CD4-positive, CD25-positive, alpha-beta regulatory T cell (primary cell): Measurements from ENCODE around the gene SPC25. TPM values are rescaled to one million over a fixed set of nuclear protein-coding genes. Genes with fewer than 3 reads are reported as not detected.
"Not testable (repeated sequence)": the region's sequence is repeated elsewhere in the genome, so short reads cannot be mapped to it uniquely, and the experiment has no call there.

Experiments
- ATAC-seq, 2 donors: fragments of 150-1000 bp; cut with Tn5 transposase; one replicate each; pipeline ENCODE4 v1.10.0; 2021; ENCODE audit warnings: low read depth in 2 of 2, moderate number of reproducible peaks in 2 of 2, moderate library complexity in 1 of 2
- DNase-seq, 3 donors: peaks; one replicate each; pipeline versions ENCODE4 v3.0.0 to v3.0.0-alpha.2; 2012 to 2022; ENCODE audit warnings: mixed read lengths in 1 of 3
- H3K27ac ChIP-seq: one replicate; pipeline ENCODE4 v1.7.0; 2013; ENCODE audit warnings: mild to moderate bottlenecking, low read length; ENCODE audit not compliant: insufficient read depth, poor library complexity, severe bottlenecking
- H3K27me3 ChIP-seq: one replicate; pipeline ENCODE4 v1.7.0; 2013; ENCODE audit warnings: low read length; ENCODE audit not compliant: control insufficient read depth, insufficient read depth
- H3K36me3 ChIP-seq: one replicate; pipeline ENCODE4 v1.7.0; 2013; ENCODE audit warnings: mild to moderate bottlenecking, low read length, moderate library complexity; ENCODE audit not compliant: control insufficient read depth, insufficient read depth
- H3K4me1 ChIP-seq: 2 replicates; pipeline ENCODE4 v1.7.0; 2013; ENCODE audit warnings: mild to moderate bottlenecking, low read length; ENCODE audit not compliant: insufficient read depth, control insufficient read depth, poor library complexity, severe bottlenecking
- H3K4me3 ChIP-seq: one replicate; pipeline ENCODE4 v1.7.0; 2013; ENCODE audit warnings: low read depth, mild to moderate bottlenecking, low read length, moderate library complexity
- H3K9me3 ChIP-seq, 2 experiments: 1 replicate in 1 of 2; 2 replicates in 1 of 2; pipeline ENCODE4 v1.7.0; 2013; ENCODE audit warnings: low read length in 2 of 2, mild to moderate bottlenecking in 1 of 2, moderate library complexity in 1 of 2; ENCODE audit not compliant: control insufficient read depth in 2 of 2
- H3K27ac Mint-ChIP-seq, 3 donors: one replicate each; pipeline ENCODE4 v1.8.0; 2020 to 2022; ENCODE audit warnings: mild to moderate bottlenecking in 3 of 3, mixed read lengths in 3 of 3, moderate library complexity in 2 of 3
- H3K27me3 Mint-ChIP-seq: one replicate; pipeline ENCODE4 v1.8.0; 2022; ENCODE audit warnings: mild to moderate bottlenecking, mixed read lengths
- H3K36me3 Mint-ChIP-seq: one replicate; pipeline ENCODE4 v1.8.0; 2020; ENCODE audit warnings: mixed read lengths
- H3K4me1 Mint-ChIP-seq, 4 donors: one replicate each; pipeline ENCODE4 v1.8.0; 2020 to 2022; ENCODE audit warnings: mixed read lengths in 4 of 4, mild to moderate bottlenecking in 1 of 4
- H3K4me3 Mint-ChIP-seq, 4 donors: one replicate each; pipeline ENCODE4 v1.8.0; 2020 to 2022; ENCODE audit warnings: mild to moderate bottlenecking in 4 of 4, mixed read lengths in 4 of 4, moderate library complexity in 3 of 4
- H3K9me3 Mint-ChIP-seq, 7 donors: one replicate each; pipeline ENCODE4 v1.8.0; 2020 to 2022; ENCODE audit warnings: mixed read lengths in 7 of 7, mild to moderate bottlenecking in 3 of 7, moderate library complexity in 2 of 7
- polyA plus RNA-seq, 4 donors: library from polyadenylated mRNA; unstranded; fragments of 300-500 nt; fragmentation: Illumina TruSeq; gene quantifications; one replicate each; pipeline ENCODE4 v1.2.3, GENCODE V29; 2021
- total RNA-seq: library from RNA; stranded (reverse); gene quantifications from one replicate; pipeline ENCODE4 v1.2.3, GENCODE V29; 2022

The SPC25 gene
- total and polyA plus RNA-seq, 5 donors from 2014 or later = 0.24 to 1.2 (median 0.51) TPM

DNA sequence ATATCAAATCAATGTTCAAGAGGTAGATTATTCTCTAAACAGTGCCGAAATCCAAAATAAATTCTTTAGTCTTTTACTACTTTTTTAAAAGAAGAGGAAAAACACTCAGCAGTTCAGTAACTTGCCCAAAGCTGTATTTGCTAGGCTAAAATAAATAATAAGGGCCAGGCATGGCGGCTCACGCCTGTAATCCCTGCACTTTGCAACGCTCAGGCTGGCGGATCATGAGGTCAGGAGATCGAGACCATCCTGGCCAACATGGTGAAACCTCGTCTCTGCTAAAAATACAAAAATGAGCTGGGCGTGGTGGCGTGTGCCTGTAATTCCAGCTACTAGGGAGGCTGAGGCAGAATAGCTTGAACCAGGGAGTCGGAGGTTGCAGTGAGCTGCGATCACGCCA, 8.1 kb downstream of the SPC25 start:
- not testable (repeated sequence) for H3K9me3 ChIP-seq, H3K4me3 Mint-ChIP-seq, H3K4me1 ChIP-seq, H3K27me3 ChIP-seq, DNase-seq, H3K36me3 Mint-ChIP-seq, H3K27ac ChIP-seq, H3K36me3 ChIP-seq, ATAC-seq, H3K27me3 Mint-ChIP-seq, H3K27ac Mint-ChIP-seq, H3K4me3 ChIP-seq, H3K9me3 Mint-ChIP-seq
- peaks cover 2 to 20% (median 5%) of the 10 kb centered on the region in 4 donors for H3K4me1 Mint-ChIP-seq

DNA sequence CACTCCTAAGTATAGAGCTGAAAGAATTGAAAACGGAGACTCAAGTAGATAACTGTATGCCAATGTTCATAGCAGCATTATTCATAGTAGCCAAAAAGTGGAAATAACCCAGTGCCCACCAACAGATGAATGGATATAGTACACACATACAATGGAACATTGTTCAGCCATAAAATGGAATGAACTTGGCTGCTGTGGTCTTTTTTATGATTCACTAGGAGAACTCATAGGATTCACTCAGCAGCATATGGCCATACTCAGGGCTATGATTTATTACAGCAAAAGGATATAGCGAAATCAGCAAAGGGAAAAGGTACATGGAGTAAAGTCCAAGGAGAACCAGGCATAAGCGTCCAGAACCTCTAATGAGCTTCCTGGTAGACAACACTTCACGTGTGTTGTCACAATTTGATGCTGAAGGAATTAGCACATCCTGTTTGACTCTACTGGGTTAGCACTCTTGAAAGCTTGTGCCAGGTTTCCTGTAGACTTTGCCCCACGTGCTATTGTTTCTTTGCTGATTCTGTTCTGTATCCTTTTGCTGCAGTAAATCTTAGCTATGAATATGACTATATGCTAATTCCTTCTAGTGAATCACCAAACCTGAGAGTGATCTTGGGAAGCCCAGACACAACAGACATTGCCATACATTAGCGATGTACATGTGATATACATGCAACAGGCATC, 15.7 kb downstream of the SPC25 start:
- no peaks in the 10 kb centered on the region for H3K27me3 ChIP-seq
- Mint-ChIP-seq H3K27ac (no peak overlapping the region), H3K9me3 (no peaks in the 10 kb centered on the region), H3K36me3 (no peaks in the 10 kb centered on the region), H3K4me1 (peaks cover 3 to 28% (median 12%) of the 10 kb centered on the region in 4 donors), H3K4me3 (no peak overlapping the region), H3K27me3 (no peaks in the 10 kb centered on the region)
- no peaks in the 10 kb centered on the region for H3K4me1 ChIP-seq
- H3K9me3 ChIP-seq = no peaks in the 10 kb centered on the region
- H3K27ac ChIP-seq = no peak overlapping the region
- no peaks in the 10 kb centered on the region for H3K36me3 ChIP-seq
- no peak for DNase-seq
- no peak for ATAC-seq
- H3K4me3 ChIP-seq = no peak overlapping the region

DNA sequence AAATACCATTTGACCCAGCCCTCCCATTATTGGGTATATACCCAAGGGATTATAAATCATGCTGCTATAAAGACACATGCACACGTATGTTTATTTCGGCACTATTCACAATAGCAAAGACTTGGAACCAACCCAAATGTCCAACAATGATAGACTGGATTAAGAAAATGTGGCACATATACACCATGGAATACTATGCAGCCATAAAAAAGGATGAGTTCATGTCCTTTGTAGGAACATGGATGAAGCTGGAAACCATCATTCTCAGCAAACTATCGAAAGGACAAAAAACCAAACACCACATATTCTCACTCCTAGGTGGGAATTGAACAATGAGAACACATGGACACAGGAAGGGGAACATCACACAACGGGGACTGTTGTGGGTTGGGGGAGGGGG, 19.4 kb downstream of the SPC25 start:
- H3K27ac ChIP-seq, ATAC-seq, H3K4me3 ChIP-seq, H3K4me1 ChIP-seq, DNase-seq, H3K9me3 Mint-ChIP-seq, H3K27me3 Mint-ChIP-seq, H3K27ac Mint-ChIP-seq, H3K27me3 ChIP-seq, H3K36me3 ChIP-seq, H3K36me3 Mint-ChIP-seq, H3K9me3 ChIP-seq: not testable (repeated sequence)
- peak overlapping the region in 1 of 4 donors; percentile 2 for H3K4me3 Mint-ChIP-seq
- H3K4me1 Mint-ChIP-seq = peaks cover 0 to 14% (median 6%) of the 10 kb centered on the region in 4 donors

DNA sequence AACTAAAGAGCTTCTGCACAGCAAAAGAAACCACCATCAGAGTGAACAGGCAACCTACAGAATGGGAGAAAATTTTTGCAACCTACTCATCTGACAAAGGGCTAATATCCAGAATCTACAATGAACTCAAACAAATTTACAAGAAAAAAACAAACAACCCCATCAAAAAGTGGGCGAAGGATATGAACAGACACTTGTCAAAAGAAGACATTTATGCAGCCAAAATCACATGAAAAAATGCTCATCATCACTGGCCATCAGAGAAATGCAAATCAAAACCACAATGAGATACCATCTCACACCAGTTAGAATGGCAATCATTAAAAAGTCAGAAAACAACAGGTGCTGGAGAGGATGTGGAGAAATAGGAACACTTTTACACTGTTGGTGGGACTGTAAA, 19.9 kb downstream of the SPC25 start:
- not testable (repeated sequence) for H3K9me3 Mint-ChIP-seq, H3K4me3 Mint-ChIP-seq, H3K36me3 ChIP-seq, H3K36me3 Mint-ChIP-seq, H3K27me3 Mint-ChIP-seq, H3K27ac ChIP-seq, H3K9me3 ChIP-seq, H3K27ac Mint-ChIP-seq, ATAC-seq, H3K4me1 ChIP-seq, DNase-seq, H3K27me3 ChIP-seq, H3K4me3 ChIP-seq
- peaks cover 0 to 14% (median 6%) of the 10 kb centered on the region in 4 donors for H3K4me1 Mint-ChIP-seq

DNA sequence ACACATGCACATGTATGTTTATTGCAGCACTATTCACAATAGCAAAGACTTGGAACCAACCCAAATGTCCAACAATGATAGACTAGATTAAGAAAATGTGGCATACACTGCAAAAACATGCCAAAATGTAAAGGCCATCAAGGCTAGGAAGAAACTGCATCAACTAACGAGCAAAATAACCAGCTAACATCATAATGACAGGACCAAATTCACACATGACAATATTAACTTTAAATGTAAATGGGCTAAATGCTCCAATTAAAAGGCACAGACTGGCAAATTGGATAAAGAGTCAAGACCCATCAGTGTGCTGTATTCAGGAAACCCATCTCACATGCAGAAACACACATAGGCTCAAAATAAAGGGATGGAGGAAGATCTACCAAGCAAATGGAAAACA, 23.1 kb downstream of the SPC25 start:
- H3K27ac ChIP-seq, H3K4me3 ChIP-seq, H3K36me3 Mint-ChIP-seq, DNase-seq, H3K4me1 ChIP-seq, H3K27me3 ChIP-seq, H3K4me3 Mint-ChIP-seq, H3K36me3 ChIP-seq, H3K9me3 ChIP-seq, H3K27ac Mint-ChIP-seq, H3K9me3 Mint-ChIP-seq, H3K27me3 Mint-ChIP-seq, ATAC-seq: not testable (repeated sequence)
- H3K4me1 Mint-ChIP-seq = peaks cover 0 to 11% (median 0%) of the 10 kb centered on the region in 4 donors

DNA sequence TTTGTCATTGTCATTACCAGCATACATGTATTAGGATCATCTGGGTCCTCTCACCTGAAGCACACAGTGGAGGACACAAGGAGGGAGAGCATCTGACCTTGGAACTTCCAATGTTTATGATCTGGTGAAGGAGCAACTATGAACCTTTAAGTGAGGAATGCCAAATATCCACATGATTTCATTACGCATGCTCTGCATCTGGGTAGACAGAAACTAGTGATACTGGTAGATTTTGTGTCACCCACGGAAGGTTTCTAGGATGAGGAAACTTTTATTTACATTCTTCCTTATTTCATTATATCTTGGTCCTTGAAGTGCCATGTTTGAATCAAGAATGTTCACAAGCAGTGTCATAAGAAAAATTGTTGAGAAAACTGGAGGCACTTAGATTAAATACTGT, 32.1 kb downstream of the SPC25 start:
- Histone ChIP-seq H3K4me3 (no peak overlapping the region), H3K4me1 (no peaks in the 10 kb centered on the region), H3K9me3 (no peaks in the 10 kb centered on the region), H3K36me3 (no peaks in the 10 kb centered on the region), H3K27me3 (no peaks in the 10 kb centered on the region), H3K27ac (no peak overlapping the region)
- peaks cover 0 to 4% (median 0%) of the 10 kb centered on the region in 4 donors for H3K4me1 Mint-ChIP-seq
- peaks cover 0 to 1% (median 0%) of the 10 kb centered on the region in 7 donors for H3K9me3 Mint-ChIP-seq
- no peaks in the 10 kb centered on the region for H3K36me3 Mint-ChIP-seq
- no peak overlapping the region for H3K27ac Mint-ChIP-seq
- H3K4me3 Mint-ChIP-seq = no peak overlapping the region
- no peak for DNase-seq
- no peaks in the 10 kb centered on the region for H3K27me3 Mint-ChIP-seq
- no peak for ATAC-seq

DNA sequence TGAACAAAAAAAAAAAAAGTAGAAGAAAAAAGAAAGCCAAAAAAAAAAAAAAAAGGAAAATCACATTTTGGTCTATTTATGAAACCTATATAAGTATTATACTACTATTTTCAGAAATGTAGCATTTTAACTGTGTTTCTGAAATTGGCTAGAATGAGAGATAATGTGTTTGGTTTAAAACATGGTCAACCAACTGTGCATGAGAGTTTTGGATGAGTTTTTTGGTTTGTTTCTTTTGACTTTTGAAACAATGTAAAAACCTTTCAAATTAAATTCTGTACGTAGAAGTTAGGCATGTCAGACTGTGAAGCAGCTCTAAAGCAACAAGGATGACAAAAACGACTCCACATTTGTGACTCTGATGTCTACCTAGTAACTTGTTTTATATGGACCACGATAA, 34.6 kb downstream of the SPC25 start:
- ATAC-seq = no peak
- H3K27ac ChIP-seq = no peak overlapping the region
- Mint-ChIP-seq H3K27ac (no peak overlapping the region), H3K4me1 (no peaks in the 10 kb centered on the region), H3K9me3 (no peaks in the 10 kb centered on the region), H3K4me3 (no peak overlapping the region), H3K36me3 (no peaks in the 10 kb centered on the region), H3K27me3 (no peaks in the 10 kb centered on the region)
- H3K9me3 ChIP-seq = no peaks in the 10 kb centered on the region
- no peak overlapping the region for H3K4me3 ChIP-seq
- H3K36me3 ChIP-seq = no peaks in the 10 kb centered on the region
- H3K27me3 ChIP-seq = no peaks in the 10 kb centered on the region
- no peaks in the 10 kb centered on the region for H3K4me1 ChIP-seq
- no peak for DNase-seq

DNA sequence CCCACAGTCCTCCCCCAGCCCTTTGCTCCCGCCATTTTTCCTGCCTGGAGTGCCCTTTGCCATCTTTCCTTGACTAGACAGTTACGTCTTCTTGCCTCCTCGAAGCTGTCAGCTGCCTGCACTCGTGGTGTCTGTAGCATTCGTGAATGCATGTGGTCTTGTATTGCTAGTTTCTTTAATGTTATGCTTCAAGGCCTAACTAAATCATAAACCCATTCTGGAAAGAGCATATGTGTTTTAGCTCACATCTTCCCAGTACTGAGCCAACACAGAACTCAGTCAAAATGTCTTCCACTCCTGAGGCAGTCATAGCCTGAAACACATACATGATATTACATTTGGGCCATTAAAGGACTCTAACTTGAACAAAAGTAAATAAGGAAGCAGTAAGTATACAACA, 35.6 kb downstream of the SPC25 start:
- H3K36me3 Mint-ChIP-seq = no peaks in the 10 kb centered on the region
- H3K27ac ChIP-seq = no peak overlapping the region
- H3K36me3 ChIP-seq = no peaks in the 10 kb centered on the region
- H3K9me3 ChIP-seq = no peaks in the 10 kb centered on the region
- no peaks in the 10 kb centered on the region for H3K27me3 Mint-ChIP-seq
- H3K4me3 ChIP-seq = no peak overlapping the region
- no peaks in the 10 kb centered on the region for H3K27me3 ChIP-seq
- no peaks in the 10 kb centered on the region for H3K9me3 Mint-ChIP-seq
- no peak for DNase-seq
- no peaks in the 10 kb centered on the region for H3K4me1 Mint-ChIP-seq
- H3K4me3 Mint-ChIP-seq = no peak overlapping the region
- H3K4me1 ChIP-seq = no peaks in the 10 kb centered on the region
- no peak for ATAC-seq
- H3K27ac Mint-ChIP-seq = no peak overlapping the region
